Skin of body (tissue), 2 donors: ENCODE results near the gene CCDC102A. TPM values are rescaled to one million over a fixed set of nuclear protein-coding genes. Genes with fewer than 3 reads are reported as not detected.
"Not testable (repeated sequence)": the region's sequence is repeated elsewhere in the genome, so short reads cannot be mapped to it uniquely, and the experiment has no call there.

Source experiments
- DNase-seq: peaks from one replicate; lab custom pipeline; 2025; lab: John Stamatoyannopoulos, UW
- total RNA-seq: library from RNA; depleted of rRNA; stranded (reverse); fragments of >200 nt; gene quantifications from one replicate; pipeline ENCODE4 v1.2.3, GENCODE V29; 2014

CCDC102A gene
- total RNA-seq, 1 donor from 2014 or later: 8.0 TPM

DNA sequence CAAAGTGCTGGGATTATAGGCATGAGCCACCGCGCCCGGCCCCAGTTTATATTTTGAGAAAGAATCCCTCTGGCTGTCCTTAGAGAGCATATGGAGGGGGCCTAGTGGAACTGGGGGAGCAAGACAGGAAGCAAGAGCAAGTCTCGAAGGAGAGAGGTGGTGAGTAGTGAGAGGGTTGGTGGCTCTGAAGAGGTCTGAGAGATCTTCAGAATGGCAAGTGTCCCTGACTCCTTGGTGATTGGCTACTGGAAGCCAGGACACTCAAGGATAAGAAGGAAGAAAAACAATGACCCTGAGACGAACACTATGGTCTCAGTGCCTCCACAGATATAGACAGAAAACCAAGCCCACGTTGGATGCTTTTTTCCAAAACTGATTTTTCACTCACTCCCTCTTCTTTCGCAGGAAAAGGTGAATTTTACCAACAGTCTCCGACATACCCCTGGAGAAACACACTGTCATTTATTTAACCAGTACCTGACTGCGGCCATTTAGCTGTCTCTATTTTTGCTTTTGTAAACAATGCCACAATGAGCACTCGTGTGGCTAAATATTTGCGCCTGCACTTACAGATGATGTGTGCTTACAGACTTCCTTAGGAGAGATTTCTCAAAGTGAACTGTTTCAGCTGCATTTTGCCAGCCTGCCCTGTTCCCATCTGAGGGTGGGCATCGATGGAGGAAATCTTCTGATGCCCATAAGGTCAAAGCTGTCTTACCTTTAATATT, 34.2 kb downstream of the CCDC102A start:
- no peak for DNase-seq

DNA sequence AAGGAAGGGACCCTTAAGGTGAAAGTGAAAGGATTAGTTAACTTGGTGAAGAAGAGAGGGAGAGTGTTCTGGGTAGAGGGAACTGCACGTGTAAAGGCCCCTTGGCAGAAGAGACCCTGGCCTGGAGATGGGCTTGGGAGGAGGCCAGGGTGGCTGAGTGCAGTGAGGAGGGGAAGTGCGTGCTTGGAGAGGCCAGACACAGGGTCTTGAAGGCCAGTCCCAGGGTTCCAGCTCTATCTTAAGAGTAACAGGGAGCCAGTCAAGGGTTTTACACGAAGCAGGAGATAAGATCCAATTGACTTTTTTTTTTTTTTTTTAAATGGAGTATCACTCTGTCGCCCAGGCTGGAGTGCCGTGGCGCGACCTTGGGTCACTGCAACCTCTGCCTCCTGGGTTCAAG, 34.9 kb downstream of the CCDC102A start:
- DNase-seq: no peak

DNA sequence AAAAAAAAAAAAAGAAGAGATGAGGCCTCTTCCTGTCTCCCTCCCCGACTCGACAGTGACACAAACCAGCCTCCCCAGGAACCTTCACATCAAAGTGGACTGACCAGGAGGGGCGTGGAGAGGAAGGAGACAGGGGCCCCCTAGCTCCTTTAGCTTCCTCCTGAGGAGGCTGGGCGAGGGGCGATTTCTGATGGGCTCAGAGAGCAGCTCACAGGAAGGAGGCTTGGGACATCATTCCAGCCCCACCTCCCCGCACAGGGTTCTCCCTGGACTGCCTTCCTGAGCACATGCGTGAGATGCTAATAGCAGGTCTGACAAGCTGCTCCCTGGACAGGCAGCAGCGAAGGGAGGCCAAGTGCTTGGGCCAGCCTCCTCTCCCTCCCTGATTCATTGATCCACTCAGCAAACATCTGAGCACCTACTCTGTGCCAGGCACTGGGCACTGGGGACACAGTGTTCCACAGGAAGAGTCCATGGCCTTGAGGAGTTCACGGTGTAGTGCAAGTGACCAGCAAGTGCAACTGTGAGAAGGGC, 35.7 kb downstream of the CCDC102A start:
- no peak for DNase-seq

DNA sequence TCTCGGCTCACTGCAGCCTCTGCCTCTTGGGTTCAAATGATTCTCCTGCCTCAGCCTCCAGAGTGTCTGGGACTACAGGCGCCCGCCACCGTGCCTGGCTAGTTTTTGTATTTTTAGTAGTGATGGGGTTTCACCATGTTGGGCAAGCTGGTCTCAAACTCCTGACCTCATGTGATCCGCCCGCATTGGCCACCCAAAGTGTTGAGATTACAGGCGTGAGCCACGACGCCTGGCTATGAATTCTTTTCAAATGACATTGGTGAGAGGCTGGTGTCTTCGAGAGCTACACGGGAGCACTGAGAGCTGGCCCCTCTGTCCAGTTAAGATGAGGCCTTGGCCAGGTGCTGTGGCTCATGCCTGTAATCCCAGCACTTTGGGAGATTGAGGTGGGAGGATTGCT, 36.4 kb downstream of the CCDC102A start:
- not testable (repeated sequence) for DNase-seq

DNA sequence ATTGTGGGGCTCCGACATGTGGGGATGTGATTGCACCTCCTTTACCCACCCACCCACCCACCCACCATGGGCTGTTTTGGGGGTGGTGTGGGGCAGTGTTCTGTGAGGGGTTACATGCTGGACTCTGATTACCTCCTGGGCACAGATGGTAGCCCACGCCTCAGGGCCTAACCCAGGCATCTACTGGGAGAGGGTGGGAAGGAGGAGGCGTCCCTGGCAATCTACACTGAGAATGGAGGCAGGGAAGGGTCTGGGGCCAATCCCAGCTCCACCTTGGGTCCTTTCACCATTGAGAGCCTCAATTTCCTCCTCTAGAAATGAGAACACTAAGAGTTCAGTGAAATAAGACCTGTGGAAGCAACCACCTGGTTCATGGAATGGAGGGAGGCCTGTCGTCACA, 38.3 kb downstream of the CCDC102A start:
- DNase-seq: no peak

DNA sequence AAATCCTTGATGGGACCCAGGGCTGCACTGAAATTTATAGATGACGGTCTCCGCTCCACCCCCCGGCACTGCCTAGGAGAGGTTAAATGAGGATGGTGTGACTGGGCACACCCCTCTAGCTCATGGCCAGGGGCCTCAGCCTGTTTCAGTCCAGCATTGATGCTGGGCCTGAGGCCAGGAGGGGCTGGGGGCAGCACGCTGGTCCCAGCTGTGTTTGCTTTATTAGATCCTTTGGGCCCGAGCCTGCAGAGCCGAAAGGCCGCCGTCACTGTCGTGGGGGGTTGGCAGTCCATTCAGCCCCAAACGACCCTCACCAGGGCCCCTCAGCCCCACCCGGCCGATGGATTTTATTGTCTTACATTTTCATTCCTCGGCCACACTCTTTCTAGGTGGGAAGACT, 39.2 kb downstream of the CCDC102A start:
- DNase-seq: no peak

DNA sequence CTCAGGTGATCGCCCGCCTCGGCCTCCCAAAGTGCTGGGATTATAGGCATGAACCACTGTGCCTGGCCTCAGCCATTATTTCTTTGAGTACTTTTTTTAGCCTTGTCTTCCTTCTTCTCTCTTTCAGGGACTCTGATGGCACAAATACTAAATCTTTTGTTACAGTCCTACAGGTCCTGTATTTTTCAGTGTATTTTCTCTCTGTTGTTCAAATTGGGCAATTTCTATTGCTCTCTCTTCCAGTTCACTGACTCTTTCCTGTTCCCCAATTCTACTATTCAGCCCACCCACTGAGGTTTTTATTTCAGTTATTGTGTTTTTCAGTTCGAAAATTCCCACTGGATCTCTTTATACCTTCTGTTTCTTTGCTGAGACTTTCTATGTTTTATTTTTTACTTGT, 42.6 kb downstream of the CCDC102A start:
- DNase-seq: no peak

DNA sequence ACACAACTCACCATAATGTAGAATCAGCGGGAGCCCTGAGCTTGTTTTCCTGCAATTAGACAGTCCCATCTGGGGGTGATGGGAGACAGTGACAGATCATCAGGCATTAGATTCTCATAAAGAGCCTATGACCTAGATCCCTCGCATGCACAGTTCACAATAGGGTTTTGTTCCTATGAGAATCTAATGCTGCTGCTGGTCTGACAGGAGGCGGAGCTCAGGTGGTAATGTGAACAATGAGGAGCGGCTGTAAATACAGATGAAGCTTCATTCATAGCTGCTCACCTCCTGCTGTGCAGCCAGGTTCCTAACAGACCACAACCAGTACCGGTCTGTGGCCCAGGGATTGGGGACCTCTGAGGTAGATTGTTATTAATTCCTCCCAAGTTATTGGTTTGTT, 47.1 kb downstream of the CCDC102A start:
- no peak for DNase-seq

DNA sequence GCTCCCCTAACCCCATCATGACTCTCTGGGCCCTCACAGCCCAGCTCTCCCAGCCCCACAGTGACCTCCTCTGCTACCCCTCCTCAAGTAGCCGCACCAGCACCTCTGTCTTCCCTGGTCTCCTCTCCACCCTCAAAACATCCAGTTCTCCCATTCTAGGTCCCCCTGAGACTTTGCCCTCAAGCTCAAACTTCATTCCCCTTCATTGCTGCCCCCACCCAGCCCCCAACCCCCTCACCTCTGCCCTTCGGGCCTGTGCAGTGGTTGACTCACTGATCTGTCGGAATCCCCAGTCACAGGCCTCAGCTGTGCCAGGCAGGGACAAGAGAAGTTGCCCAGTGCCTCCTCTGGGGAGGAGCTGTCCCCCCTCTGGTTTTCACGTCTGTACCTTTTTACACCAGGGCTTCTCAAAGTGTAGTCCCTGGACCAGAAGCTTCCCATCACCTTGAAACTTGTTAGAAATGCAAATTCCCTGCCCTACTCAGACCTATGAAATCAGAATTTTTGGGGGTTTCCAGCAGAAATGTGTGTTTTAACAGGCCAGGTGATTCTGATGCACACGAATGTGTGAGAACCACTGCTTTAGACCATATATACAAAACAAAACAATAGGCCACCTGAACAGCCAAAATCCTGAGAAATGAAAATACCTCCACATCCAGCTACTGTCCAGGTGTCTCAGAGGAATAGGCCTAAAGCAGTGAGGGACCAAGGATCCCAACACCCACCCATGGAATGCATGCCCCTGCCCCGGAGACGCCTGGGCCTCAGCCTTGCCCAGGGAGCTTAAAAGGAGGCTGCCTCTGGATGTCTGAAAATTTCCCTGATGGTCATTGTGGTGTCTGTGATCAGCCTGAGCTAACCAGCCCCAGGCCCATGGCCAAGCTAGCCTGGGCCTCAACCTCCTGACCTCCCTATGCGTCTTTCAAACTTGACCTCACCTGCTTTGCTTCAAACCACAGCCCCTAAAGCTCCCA, 49.2 kb downstream of the CCDC102A start:
- no peak for DNase-seq

DNA sequence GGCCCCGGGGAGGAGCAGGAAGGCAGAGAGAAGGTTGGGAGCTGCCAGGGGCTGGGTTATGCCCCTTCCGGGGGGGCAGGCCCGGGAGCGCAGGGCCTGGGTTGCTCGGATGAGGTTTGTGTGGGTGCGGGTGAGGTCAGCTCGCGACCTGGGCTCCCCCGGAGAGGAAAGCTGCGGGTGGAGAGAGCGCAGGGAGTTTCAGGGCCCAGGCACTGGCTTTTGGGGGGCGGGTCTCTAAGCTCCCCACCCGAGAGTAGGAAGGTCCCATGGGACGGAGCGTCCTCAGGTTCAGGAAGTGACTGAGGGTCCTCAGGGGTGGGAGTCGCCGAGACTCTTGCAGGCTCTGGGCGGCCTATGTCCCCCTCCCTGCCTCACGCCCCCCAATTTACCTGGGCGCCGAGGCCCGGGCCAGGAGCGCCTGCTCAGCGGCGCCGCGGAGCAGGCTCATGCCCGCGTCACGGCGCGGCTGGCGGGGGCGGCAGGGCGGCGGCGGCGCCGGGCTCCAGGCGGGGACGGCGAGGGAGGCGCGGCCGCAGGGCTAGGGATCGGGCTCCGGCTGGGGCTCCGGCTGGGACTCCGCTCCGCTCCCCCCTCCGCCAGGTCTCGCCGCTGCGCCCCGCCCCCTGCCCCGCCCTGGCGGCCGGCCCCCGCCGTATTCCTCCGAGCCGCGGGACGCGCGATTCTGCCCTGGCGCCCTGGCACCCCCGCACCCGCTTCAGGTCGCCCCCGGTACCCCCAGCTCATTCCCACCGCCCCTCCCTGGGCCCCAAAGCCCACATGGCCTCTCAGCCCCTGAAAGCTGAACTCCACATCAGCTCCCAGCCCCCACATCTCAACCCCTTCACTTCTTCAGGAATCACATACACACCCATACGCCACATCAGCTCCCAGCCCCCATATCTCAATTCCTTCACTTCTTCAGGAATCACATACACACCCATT, 50.2 kb downstream of the CCDC102A start, which contains the start of gene DOK4:
TSS of gene DOK4 (minus strand) at position 578 of the 942 bp plus-strand sequence. CDS start 6,986 bp downstream, outside the sequence.
- DNase-seq: peak; percentile 33

DNA sequence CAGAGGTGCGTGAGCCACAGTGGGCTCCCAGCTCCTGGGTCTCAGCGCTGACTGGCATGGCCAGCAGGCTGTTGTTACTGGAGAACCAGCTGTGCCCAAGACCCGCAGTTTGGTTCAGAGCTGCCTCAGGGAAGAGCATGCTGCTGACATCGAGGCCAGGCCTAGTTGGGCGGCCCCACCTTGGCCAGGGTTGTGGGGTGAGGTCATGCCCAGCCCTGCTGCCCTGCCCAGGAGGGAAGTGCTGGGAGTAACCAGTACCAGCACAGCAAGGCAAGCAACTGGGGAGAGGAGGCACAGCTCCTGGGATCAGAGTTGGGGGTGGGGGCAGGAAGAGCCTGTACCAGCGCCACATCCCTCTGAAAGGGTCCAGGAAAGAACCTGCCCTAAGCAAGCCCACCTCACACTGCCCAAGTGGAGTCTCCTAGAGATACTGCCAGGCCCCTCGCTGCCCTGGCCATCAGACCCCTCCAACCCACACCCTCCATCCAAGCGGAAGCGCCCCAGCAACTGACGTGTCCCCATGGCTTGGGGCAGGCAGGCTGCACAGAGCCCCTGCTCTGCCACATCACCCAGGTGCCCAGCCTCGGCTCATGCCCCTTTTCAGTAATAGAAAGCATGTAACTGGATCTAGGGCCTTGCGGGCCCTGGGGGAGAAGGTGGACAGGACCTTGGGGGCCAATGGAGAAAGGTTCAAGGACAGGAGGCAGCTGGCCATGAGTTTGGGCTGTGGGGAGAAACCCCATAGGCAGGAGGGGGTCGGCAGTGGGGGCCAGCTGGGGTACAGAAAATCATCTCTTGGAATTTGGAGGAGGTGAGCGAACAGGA, 51.1 kb downstream of the CCDC102A start:
- DNase-seq: no peak

DNA sequence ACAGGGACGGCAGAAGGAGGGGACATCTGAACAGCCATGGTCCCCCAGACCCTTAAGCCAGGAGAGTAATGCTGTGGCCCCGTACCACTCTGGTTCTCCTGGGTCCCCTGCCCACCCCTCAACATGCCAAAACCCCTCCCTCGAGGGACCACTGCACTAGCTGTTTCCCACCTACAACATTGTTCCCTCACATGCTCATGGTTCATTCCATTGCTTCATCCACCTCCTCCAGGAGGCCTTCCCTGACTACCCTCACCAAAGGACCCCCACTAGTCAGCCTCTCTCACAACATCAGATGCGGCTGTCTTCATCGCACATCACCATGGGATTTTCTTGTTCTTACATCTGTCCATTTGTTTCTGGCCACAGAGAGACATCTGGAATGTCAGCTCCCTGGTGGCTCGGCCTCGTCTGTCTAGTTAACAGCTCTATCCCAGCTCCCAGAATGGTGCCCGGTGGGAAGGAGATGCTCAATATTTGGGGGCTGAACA, 51.8 kb downstream of the CCDC102A start:
- DNase-seq: no peak

DNA sequence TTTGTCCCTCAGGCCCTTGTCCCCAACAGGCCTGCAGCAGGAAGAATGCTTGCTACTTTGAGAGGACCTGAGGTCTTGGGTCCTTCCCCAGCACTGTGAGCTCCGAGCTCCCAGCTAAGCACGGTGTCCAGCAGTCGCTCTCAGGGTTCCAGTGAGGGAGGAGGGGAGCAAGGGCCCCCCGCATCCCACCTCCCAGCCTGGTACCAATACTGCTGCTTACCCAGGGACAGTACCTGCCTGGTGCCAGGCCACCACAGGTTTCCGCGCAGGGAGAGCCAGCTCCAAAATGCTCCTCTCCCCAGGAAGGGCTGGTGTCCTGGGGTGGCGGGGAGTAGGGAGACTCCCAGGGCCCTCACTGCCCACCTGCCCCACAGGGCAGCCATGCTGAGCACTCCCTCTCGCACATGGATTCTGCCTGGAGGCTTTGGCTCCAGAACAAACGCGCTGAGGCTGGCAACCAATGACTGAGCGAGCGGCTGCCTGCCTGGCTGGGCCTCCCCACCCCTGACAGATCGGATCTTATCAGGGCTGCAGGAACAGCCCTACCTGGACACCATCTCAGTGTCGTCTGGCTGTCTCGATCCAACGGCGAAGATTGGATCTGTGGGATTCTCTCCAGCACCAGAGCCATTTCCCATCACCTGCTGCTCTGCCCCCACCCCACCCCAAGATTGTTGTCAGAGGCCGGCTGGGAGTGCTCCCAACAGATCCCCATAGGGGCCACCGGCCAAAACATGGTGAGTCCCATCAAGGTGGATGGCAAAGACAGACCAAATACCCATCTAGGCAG, 52.5 kb downstream of the CCDC102A start:
- DNase-seq: no peak

DNA sequence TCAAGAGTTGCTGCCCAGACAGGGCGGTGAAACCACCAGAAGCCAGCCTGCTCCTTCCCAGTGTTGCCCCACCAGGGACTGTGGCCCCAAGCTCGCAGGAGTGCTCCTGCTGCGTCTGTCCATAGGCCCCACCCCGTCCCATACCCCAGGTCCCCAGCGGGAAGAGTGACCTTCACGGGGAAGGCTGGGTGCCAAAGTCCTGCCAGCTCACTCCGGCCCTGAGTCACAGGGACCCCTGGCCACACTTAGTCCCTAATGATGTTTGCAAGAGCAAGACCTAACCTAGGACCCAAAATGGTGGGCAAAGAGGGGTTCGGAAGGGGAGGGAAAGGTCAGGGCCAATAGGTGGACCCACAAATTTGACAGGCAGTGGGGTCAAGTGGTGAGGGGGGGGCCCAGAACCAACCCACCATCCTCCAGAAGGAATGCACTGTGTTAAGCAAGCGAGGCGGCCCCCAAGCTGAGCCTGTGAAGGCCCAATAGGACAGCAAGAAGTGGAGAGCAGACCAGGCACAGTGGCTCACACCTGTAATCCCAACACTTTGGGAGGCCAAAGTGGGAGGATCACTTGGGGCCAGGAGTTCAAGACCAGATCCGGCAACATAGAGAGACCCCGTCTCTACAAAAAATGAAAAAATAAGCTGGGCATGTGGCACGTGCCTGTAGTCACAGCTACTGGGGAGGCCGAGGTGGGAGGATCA, 53.4 kb downstream of the CCDC102A start:
- DNase-seq: no peak

DNA sequence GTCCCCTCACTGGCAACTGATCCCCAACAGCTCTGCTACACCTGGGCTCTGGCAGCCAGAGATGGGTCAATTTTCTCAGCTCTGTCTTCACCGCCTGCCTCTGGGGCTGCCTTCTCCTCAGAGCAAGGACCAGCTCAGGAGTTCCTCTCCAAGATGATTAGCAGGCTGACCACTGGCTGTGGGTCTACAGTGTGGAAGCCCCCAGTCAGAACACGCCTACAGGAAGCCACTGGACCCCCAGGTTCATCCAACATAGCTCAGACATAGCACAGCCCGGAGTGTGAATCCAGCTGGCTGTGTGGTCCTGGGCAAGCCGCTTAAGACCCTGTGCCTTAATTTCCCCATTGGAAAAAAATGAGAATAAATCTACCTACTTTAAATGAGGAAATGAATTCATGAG, 55.0 kb downstream of the CCDC102A start:
- DNase-seq: no peak

DNA sequence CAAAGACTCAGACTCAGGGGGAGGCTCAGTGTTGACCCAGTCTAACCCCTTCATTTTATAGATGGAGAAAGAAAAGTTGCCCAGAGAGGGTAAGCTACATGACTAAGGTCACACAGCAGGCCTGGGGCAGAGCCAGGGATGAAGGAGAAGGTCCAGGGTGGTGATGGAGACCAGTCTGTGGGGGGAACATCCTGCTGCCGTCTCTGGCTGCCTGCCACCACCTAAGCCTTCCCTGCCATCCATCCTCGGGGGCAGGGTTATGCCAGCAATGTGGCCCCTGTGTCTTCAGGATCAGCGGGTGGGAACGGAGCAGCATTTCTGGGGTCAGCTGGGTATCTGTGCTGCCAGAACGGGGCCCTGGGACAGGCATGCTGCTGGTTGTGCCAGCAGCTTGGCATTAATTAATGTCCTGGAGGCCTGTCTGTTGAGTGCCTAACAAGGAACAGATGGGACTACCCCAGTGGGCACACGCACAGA, 55.6 kb downstream of the CCDC102A start:
- no peak for DNase-seq

DNA sequence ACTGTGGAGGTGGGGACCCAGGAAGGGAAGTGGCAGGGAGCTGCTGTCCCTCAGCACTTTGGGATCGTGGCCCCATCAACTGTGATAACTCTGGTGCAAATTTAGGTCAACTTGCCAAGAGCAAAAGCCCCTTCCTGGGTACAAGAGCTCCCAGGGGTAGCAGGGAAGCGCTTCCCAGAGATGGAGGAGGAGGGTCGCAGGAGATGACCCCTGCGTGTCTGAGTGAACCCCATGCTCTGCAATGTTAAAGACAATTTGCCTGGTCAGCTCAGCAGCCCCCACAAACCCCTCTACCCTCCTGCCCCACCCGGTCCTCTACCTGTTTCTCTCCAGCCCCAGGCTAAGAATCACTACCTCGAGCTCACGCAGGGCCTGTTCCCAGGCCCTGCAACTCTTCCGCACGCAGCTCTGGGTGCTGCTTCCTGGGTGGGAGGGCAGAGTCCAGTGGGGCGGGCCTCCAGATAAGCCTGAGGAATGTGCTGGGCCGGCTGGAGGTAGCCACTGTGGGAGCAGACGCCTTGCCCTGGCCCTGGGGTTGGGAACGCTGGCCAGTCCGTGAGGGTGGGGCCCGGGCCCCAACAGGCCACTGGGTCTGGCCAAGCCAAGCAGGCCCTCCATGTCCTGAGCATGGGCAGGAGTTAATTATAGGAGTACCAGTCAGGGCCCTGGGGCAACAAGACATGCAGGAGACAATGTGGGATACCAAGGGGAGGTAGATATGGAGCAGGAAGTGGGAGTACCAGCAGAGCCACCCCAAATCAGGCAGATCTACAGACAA, 56.2 kb downstream of the CCDC102A start:
- no peak for DNase-seq
